ENCODE measurements around the gene OR8B2.

OR8B2 gene

GRCh38 chr11:124384399-124384798 lies at the start of gene OR8B2:
OR8B2 (minus strand) TSS chr11:124384499; CDS start chr11:124383343, 1,156 bp downstream.
- DNase-seq (ENCODE audit: low read depth, low spot score): no peak
- CTCF ChIA-PET: no interaction called here
- no peak within 1 kb of the TSS for H3K4me3 ChIP-seq (ENCODE audit: low read depth, low read length)
- POLR2A ChIA-PET: no interaction called here
- no peak for TF ChIP-seq CTCF (IDR thresholded peaks at IDR 0.05; ENCODE audit: insufficient read depth, low read length, missing control alignments)

GRCh38 chr11:124429599-124429998 lies 45.3 kb upstream of the OR8B2 start:
- POLR2A ChIA-PET: no interaction called here
- no peak overlapping the region for H3K4me3 ChIP-seq (ENCODE audit: low read depth, low read length)
- DNase-seq (ENCODE audit: low read depth, low spot score): no peak
- no peak for TF ChIP-seq CTCF (IDR thresholded peaks at IDR 0.05; ENCODE audit: insufficient read depth, low read length, missing control alignments)
- CTCF ChIA-PET: interaction anchor here (1.5 to 1.7 kb wide), 3 partner anchors 14 to 361 kb away, joined by 3 to 8 read pairs (median 6); no protein-coding TSS in a partner anchor

- no peak within 1 kb of the TSS for H3K4me3 ChIP-seq (ENCODE audit: low read depth, low read length)
- ChIA-PET CTCF (no interaction called here), POLR2A (no interaction called here)
- DNase-seq (ENCODE audit: low read depth, low spot score): no peak
- TF ChIP-seq CTCF (IDR thresholded peaks at IDR 0.05; ENCODE audit: insufficient read depth, low read length, missing control alignments): no peak
Measured at GRCh38 chr11:124424384-124424921, 40.2 kb upstream of the OR8B2 start, which contains the start of gene OR8B4. OR8B4 (minus strand) TSS chr11:124424871; CDS start chr11:124424871, 0 bp downstream.

- H3K4me3 ChIP-seq (ENCODE audit: low read depth, low read length): no peak overlapping the region
- CTCF ChIA-PET: interaction anchor here (1.0 to 7.3 kb wide), 4 partner anchors 12 to 163 kb away, joined by 3 to 142 read pairs (median 6); no protein-coding TSS in a partner anchor
- DNase-seq (ENCODE audit: low read depth, low spot score): no peak
- POLR2A ChIA-PET: no interaction called here
- no peak for TF ChIP-seq CTCF (IDR thresholded peaks at IDR 0.05; ENCODE audit: insufficient read depth, low read length, missing control alignments)
Measured at GRCh38 chr11:124421043-124421442, 36.7 kb upstream of the OR8B2 start.

- H3K4me3 ChIP-seq (ENCODE audit: low read depth, low read length): no peak overlapping the region
- POLR2A ChIA-PET: no interaction called here
- CTCF ChIA-PET: interaction anchor here (0.6 to 7.3 kb wide), 23 partner anchors 10 to 766 kb away, joined by 3 to 142 read pairs (median 4); no protein-coding TSS in a partner anchor
- peak; percentile 19 for DNase-seq (ENCODE audit: low read depth, low spot score)
- peak; percentile 51 for TF ChIP-seq CTCF (IDR thresholded peaks at IDR 0.05; ENCODE audit: insufficient read depth, low read length, missing control alignments)
Measured at GRCh38 chr11:124415356-124415923, 31.1 kb upstream of the OR8B2 start.

GRCh38 chr11:124409906-124410305 lies 25.6 kb upstream of the OR8B2 start:
- ChIA-PET CTCF (interaction anchor here (1.1 to 1.2 kb wide), 2 partner anchors 11 to 16 kb away, joined by 3 read pairs; no protein-coding TSS in a partner anchor), POLR2A (no interaction called here)
- no peak overlapping the region for H3K4me3 ChIP-seq (ENCODE audit: low read depth, low read length)
- DNase-seq (ENCODE audit: low read depth, low spot score): no peak
- no peak for TF ChIP-seq CTCF (IDR thresholded peaks at IDR 0.05; ENCODE audit: insufficient read depth, low read length, missing control alignments)

Data from AG04449 (cell line).